Measurements from ENCODE around the gene LDLR.
A peak's percentile ranks its signal among the peaks of the same experiment; 100 is the strongest.

- TF ChIP-seq, protein P1, sequence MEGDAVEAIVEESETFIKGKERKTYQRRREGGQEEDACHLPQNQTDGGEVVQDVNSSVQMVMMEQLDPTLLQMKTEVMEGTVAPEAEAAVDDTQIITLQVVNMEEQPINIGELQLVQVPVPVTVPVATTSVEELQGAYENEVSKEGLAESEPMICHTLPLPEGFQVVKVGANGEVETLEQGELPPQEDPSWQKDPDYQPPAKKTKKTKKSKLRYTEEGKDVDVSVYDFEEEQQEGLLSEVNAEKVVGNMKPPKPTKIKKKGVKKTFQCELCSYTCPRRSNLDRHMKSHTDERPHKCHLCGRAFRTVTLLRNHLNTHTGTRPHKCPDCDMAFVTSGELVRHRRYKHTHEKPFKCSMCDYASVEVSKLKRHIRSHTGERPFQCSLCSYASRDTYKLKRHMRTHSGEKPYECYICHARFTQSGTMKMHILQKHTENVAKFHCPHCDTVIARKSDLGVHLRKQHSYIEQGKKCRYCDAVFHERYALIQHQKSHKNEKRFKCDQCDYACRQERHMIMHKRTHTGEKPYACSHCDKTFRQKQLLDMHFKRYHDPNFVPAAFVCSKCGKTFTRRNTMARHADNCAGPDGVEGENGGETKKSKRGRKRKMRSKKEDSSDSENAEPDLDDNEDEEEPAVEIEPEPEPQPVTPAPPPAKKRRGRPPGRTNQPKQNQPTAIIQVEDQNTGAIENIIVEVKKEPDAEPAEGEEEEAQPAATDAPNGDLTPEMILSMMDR (IDR thresholded peaks at IDR 0.05): peak; percentile 72 to 90 (median 86)
- peak; percentile 62 to 74 for TF ChIP-seq POLR2AphosphoS5 (IDR thresholded peaks at IDR 0.05)
- no peak for TF ChIP-seq POLR2A (IDR thresholded peaks at IDR 0.05)
Measured at GRCh38 chr19:11137542-11138384, 48.5 kb downstream of the LDLR start.

Data from upper lobe of left lung (tissue), 4 donors.